Nucleus accumbens (tissue), 56 donors: Measurements from ENCODE around the gene OAT.
"Not testable (repeated sequence)": the region's sequence is repeated elsewhere in the genome, so short reads cannot be mapped to it uniquely, and the experiment has no call there.

Experiments used
- DNase-seq, 56 donors: peaks; one replicate each; lab custom pipeline; 2025; lab: John Stamatoyannopoulos, UW

Gene OAT

DNA sequence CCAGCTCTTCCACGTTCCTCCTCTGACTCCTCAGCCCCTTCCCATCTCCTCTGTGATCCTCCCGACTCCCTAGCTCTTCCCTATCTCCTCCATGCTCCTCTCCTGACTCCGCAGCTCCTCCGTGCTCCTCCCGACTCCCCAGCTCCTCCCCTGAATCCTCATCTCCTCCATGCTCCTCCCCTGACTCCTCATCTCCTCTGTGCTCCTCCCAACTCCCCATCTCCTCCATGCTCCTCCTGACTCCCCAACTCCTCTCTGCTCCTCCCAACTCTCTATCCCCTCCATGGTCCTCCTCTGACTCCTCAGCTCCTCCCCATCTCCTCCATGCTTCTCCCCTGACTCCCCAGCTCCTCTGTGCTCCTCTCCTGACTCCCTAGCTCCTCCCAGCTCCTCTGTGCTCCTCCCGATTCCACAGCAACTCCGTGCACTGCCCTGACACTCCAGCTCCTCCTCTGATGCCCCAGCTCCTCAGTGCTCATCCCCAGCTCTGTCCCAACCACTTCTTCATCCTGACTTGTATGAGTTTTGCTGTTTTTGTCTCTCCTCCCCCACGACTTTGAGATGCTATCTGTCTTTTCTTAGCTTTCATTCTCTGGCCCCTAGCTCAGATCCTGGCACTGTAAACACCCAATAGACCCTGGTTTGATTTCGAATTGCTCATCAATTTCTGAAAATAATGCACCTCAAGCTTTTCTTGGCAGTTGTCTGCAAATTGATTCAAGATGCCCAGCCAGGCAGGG is 38.3 kb downstream of the OAT start:
- no peak for DNase-seq

DNA sequence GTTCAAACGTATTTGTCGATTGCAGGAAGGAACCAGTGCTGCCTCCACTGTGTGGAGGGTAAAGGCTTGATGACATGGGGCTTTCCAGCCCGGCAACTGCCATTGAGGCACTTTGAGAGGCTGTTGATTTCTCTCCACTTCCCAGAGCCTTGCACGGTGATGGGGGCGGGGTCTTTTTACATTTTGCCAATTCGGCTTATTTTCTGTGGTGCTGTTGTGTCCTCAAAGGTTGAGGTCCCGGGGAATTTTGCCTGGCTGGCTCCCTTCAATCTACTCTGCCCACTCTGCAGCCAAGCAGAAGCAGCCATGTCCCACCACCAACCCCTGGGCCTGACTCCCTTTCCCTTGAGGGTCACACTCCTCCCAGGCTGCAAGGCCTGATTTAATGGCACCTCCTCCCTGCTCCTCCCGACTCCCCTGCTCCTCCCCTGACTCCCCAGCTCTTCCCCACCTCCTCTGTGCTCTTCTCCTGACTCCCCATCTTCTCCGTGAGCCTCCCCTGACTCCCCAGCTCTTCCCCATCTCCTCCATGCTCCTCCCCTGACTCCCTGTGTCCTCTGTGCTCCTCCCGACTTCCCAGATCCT is 39.0 kb downstream of the OAT start:
- no peak for DNase-seq

- DNase-seq = peak in 38 of 56 donors; percentile 5 to 76 (median 36)
These were observed 39.7 kb downstream of the OAT start for GRCh38 chr10:124378881-124379471.

DNA sequence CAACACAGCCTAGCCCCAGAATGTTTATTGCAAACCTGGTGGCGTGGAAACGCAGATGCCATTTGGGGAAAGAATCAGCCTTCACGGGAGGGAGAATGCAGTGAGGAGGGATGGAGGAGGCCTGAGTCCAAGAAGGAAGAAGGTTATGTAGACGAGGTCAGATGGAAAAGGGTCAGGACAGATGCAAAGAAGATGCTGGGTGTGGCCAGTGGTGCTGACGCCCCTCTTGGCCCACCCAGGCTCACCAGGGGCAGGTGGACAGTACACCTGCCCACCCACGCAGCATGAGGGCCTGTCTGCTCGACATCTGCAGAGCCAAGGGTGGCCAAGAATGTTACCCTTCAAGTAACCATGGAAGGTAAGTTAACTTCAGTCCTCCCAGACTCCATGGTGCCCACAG is 40.5 kb downstream of the OAT start:
- DNase-seq = no peak

- no peak for DNase-seq
These were observed 41.6 kb downstream of the OAT start for GRCh38 chr10:124377101-124377500.

DNA sequence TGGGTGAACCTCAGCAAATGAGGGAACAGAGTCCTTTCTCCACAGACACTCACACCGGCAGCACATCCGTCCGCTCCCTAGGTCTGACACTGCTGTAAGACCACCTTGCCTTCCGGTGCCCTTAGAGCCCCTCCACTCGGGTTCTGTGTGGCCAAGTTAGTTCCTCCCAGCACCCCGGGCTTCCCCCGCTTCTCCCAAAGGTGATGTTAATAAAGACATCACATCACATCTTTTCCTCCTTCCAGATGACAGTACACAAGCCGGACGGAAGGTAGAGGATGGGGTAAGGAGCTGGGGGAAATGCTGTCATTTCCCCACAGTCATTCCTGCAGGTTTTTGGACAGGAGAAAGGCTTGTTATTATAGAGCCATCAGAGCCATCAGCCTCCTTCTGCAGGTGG is 42.3 kb downstream of the OAT start:
- DNase-seq = no peak

DNA sequence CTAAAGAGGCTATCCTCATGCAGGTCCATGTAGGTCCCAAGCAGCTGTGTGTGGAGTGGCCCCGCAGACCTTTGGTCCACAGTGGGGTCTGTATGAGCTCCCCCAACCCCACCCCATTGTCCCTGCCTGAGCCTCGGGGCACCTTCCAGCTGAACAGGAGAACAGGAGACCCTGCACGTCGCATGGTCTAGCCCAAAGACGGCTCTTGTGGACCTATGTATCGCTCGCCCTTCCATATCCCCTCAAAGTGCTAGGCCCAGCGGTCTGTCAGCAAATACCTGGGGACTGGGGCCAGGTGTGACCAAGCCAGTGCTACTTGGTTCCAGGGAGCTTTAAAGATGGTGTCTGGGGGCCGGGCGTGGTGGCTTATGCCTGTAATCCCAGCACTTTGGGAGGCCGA is 43.0 kb downstream of the OAT start:
- DNase-seq = no peak

DNA sequence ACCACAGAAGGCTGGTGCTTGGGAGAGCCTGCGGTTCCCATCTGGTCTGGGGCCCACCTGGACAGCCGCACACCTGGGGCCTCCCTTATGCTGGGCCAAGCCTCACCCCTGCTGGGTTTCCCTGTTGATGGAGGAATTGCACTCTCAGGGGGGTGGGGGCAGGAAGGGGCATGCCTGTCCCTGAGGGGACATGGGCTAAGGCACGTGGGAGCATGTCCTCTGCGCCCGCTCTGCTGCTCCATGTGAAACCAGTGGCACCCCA is 43.4 kb downstream of the OAT start:
- no peak for DNase-seq

- no peak for DNase-seq
These were observed 44.0 kb downstream of the OAT start for GRCh38 chr10:124374535-124375352.

DNA sequence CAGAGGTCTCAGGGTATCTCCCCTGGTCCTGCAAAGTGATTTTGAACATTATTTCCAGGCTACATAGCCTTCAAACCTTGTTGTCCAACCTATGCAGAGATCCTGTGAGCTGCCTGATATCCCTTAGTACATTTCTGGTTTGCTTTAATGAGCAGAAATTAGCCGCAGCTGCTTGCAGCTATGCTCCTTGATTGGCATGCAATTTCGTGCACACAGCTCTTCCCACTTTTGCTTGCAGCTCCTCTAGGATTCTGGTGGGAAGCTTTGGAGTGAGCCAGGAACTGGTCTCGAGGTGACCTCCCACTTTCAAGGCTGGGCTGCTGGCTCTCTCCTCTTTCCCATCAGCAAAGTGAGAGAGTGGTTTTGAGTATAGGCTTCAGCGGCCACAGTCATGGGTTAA is 45.8 kb downstream of the OAT start:
- no peak for DNase-seq

- DNase-seq = no peak
These were observed 48.3 kb downstream of the OAT start for GRCh38 chr10:124370426-124370825.

DNA sequence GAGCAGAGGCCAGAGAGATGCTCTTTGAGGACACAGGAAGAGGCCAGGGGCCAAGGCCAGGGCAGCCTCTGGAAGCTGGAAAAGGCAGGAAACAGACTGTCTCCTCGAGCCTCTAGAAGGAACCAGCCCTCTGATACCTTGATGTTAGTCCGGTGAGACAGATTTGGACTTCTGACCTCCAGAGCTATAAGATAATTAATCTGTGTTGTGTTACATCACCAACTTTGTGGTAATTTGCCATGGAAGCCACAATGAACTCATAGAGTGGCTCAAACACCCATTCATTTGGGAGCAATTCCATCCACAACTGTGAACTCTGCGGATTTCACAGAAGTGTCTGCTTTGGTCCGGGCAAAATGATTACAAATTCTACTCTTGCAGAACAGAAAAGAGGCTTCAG is 48.7 kb downstream of the OAT start:
- DNase-seq = no peak

- DNase-seq = not testable (repeated sequence)
These were observed 49.2 kb downstream of the OAT start for GRCh38 chr10:124369533-124369932.

DNA sequence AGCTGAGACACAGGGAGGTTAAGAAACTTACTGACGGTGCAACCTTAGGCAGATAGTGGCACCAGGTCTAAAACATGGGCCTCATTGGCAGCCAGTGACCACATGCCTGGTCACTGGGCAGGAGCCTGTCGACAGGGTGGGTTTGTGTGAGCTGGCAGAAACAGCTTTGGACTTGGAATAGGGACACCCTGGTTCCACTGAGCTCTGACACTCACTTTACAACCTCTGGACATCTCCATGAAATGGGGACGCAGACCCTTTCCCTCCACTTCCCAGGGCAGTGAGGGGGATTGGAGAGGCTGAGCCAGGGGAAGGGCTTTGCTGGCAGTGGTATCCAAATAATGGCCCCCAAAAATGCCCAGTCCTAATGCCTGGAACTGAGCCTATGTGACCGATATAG is 49.7 kb downstream of the OAT start:
- no peak for DNase-seq

DNA sequence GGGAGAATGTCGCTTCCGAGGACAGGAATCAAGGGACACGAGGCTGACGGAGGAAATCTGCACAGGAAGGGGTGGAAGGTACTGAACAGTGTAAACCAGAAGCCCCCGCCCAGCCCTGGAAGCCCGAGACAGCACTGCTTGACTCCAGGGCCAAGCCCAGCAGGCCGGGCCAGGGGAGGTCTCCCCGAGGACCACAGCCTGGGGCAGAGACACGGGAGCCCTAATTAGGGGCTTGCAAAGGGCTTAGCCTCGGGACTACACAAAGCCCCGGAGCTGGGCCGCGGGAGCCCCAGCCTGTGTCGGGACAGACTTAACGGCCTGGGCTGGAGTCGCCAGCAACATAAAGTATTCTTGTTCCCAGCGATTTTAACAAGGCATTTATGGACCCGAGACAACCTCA is 50.8 kb downstream of the OAT start:
- DNase-seq = no peak

DNA sequence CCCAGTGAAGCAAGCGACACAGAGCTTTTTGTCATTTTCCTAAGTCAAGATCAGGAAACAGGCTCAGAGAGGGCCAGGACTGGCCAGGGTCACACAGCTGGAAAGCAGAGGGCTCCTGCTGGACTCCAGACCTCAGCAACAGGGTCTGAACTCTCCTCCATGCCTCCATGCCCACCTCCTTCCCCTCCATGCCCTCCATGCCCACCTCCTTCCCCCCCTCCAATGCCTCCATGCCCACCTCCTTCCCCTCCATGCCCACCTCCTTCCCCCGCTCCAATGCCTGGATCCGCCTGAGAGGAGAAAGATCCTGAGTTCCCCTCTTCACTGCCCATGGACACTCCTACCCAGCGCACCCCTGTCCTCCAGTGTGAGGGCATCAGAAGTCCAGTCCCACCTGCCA is 51.3 kb downstream of the OAT start:
- DNase-seq = no peak

DNA sequence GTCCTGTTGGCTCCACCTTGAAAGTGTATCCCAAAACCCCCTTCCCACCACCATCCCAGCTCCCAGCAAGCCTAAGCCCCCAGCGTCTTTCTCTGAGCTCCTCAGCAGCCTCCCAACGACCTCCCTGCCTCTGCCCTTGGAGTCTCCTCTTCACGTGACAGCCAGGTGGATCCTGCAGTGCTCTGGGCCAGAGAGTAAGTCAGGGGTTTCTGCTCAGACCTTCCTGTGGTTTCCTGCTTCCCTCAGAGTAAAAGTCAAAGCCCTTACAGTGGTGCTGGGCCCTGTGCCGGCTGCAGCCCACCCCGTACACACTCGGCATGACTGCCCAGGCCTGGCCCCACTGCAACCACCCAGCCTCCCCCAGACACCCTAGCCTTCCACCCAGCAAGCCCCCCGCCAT is 51.9 kb downstream of the OAT start:
- DNase-seq = no peak

DNA sequence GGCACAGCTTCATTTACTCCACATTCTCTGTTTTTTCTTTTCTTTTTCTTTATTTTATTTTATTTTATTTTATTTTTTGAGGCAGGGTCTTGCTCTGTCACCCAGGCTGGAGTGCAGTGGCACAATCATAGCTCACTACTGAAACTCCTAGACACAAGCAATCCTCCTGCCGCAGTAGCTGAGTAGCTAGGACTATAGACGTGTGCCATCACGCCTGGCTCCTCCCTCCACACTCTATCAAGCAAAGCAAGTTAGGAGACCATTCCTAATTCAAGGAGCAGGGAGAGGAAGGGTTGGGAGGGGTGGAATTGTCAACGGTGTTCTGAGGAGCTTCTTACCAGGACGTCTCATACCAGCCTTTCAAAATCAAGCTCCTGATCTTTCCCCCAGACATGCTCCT is 52.4 kb downstream of the OAT start:
- DNase-seq = no peak

DNA sequence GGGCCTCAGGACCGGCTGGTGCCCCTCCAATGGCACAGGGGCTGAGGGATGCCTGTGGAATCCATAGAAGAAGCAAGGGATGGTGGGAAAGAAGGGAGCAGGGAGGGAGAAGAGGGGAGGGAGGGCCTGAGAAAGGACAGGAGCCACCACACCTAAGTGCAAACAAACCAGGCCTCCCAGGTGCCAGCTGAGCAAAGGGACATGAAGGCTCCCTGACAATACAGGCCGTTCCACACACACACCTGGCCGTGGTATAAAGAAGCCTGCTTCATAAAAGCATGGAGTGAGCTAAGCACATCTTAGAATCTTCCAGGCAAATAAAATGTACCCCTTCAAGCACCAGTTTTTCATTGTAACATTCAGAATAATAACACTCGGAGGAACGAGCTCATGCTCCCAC is 54.0 kb downstream of the OAT start:
- no peak for DNase-seq

GRCh38 chr10:124362568-124362967 is 56.2 kb downstream of the OAT start:
- DNase-seq = no peak

- no peak for DNase-seq
These were observed 59.3 kb downstream of the OAT start for GRCh38 chr10:124359336-124359832.

DNA sequence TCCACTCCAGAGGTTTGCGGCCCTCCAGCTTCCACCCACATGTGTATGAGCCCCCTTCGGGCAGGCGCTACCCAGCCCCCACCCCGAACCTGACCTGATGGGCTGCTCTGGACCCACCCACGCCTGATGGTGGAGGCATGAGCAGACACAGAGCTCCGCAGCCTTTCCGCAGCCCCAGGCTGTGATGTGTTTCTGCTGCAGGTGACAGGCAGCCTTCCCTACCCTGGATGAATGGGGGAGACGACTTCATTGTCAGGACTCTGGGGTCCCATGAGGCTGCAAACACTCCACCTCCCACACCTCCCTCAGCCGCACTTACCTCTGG is 61.2 kb downstream of the OAT start:
- DNase-seq = no peak
